NCI-H69 (cell line): ENCODE data around the gene GSTM4.
"Not testable (repeated sequence)": the region's sequence is repeated elsewhere in the genome, so short reads cannot be mapped to it uniquely, and the experiment has no call there.

Source experiments
- DNase-seq: peaks from one replicate; lab custom pipeline; 2025; lab: John Stamatoyannopoulos, UW

GSTM4 gene

GRCh38 chr1:109667452-109668122 is 11.7 kb downstream of the GSTM4 start, which contains the start of gene GSTM2:
GSTM2 (plus strand) TSS chr1:109668057; CDS start chr1:109668116, 59 bp downstream.
- DNase-seq: peak; percentile 85

DNA sequence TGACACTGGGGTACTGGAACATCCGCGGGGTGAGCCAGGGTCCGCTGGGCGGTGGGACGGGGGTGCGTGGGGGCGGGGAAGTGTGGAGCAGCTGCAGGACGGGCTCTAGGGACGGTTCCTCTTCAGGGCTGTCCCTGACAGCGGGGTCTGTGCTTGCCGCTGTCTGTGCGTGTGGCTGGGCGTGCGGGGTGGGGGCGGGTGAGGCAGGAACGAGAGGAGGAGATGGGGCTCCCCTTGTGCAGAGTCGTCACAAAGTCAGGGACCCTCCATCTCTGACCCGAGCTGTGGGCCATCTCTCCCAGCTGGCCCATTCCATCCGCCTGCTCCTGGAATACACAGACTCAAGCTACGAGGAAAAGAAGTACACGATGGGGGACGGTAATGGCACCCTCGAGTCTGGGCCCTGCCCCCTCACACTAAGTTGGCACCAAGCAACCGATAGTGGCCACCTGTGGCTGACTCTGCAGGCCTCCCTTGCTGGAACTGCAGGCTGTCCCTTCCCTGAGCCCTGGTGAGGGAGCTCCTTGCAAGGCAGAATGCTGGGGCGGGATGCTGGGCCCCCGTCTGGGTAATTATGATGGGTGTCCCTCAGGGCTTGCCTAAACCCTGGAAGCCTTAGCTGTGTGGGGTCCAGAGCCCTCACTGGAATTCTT is 12.3 kb downstream of the GSTM4 start:
- no peak for DNase-seq

DNA sequence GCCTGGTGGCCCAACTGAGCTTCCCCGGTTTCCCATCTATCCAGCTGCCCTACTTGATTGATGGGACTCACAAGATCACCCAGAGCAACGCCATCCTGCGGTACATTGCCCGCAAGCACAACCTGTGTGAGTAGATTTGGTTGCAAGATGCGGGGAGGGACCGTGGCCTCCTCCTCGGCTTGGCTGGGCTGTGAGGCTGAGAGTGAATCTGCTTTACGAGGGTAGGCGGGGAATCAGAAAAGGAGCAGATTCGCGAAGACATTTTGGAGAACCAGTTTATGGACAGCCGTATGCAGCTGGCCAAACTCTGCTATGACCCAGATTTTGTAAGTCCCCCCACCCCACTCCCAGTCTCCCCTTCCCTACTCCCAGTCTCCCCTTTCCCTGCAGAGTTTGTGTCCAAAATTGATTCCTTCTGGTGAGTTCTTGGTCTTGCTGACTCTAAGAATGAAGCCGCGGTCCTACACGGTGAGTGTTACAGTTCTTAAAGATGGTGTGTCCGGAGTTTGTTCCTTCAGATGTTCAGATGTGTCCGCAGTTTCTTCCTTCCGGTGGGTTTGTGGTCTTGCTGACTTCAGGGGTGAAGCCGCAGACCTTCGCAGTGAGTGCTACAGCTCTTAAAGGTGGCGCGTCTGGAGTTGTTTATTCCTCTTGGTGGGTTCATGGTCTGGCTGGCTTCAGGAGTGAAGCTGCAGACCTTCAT is 13.5 kb downstream of the GSTM4 start:
- DNase-seq: no peak

GRCh38 chr1:109669949-109670302 is 14.0 kb downstream of the GSTM4 start:
- DNase-seq: not testable (repeated sequence)

- DNase-seq: no peak
These were observed 15.2 kb downstream of the GSTM4 start for GRCh38 chr1:109671067-109671466.

GRCh38 chr1:109673861-109674260 is 18.0 kb downstream of the GSTM4 start:
- DNase-seq: not testable (repeated sequence)

- not testable (repeated sequence) for DNase-seq
These were observed 20.9 kb downstream of the GSTM4 start for GRCh38 chr1:109676683-109677381.

GRCh38 chr1:109677459-109677858 is 21.6 kb downstream of the GSTM4 start:
- no peak for DNase-seq

GRCh38 chr1:109678637-109679036 is 22.7 kb downstream of the GSTM4 start:
- not testable (repeated sequence) for DNase-seq

- DNase-seq: not testable (repeated sequence)
These were observed 28.9 kb downstream of the GSTM4 start for GRCh38 chr1:109684777-109685176.

DNA sequence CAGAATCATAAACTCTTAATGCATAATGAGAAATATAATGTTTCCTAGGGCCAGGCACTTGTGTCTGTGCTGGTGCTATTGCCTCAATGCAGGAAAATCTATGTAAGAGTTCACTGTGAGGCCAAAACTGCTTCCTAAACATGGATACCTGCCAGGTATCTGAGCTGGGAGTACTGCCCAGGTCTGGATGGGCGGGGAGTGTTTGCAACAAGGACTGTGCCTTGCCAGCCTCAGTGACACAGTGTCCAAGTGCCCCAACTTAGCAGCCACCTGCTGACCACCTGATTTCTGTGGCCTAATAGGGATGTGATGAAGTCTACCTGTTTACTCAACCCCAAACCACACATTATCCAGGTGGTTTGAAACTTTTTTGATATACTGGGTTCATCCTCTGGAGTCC is 29.5 kb downstream of the GSTM4 start:
- not testable (repeated sequence) for DNase-seq

GRCh38 chr1:109685890-109686289 is 30.0 kb downstream of the GSTM4 start:
- DNase-seq: not testable (repeated sequence)

GRCh38 chr1:109687109-109687508 is 31.2 kb downstream of the GSTM4 start:
- not testable (repeated sequence) for DNase-seq

DNA sequence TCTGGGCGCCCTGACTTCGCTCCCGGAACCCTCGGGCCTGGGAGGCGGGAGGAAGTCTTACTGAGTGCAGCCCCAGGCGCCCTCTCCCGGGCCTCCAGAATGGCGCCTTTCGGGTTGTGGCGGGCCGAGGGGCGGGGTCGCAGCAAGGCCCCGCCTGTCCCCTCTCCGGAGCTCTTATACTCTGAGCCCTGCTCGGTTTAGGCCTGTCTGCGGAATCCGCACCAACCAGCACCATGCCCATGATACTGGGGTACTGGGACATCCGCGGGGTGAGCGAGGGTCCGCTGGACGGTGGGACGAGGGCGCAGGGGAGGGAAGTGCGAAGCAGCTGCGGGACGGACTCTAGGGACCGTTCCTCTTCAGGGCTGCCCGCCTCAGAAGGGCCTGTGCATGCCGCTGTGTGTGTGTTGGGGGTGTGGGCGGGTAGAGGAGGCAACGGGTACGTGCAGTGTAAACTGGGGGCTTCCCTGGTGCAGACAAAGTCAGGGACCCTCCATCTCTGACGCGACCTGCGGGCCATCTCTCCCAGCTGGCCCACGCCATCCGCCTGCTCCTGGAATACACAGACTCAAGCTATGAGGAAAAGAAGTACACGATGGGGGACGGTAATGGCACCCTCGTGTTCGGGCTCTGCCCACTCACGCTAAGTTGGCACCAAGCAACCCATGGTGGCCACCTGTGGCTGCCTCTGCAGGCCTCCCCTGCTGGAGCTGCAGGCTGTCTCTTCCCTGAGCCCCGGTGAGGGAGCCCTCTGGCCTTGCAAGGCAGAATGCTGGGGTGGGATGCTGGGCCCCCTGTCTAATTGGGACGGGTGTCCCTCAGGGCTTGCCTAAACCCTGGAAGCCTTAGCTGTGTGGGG is 32.0 kb downstream of the GSTM4 start, which contains the start of gene GSTM1:
GSTM1 (plus strand) TSS at position 177 of the 859 bp plus-strand sequence; CDS start at position 234, 57 bp downstream.
- no peak for DNase-seq

DNA sequence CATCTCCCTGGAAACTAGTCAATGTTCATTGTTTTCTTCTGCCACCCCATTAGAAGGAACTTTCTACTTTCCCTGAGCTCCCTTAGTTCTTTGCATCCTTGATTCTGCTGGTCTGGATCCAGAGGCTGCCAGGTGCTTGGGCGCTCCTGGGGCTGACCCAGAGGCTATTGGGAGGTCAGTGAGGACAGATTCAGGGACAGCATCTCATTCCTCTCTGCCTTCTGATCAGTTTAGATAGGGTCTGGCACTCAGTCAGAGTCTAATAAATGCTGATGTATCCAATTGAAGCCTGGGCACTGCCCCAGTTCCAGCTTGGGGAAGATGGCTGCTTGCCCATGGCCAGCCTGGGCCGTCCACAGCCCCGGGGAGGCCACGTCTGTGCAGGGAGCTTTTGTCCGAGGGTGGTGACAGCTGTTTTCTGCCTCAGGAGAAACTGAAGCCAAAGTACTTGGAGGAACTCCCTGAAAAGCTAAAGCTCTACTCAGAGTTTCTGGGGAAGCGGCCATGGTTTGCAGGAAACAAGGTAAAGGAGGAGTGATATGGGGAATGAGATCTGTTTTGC is 34.0 kb downstream of the GSTM4 start:
- DNase-seq: no peak

DNA sequence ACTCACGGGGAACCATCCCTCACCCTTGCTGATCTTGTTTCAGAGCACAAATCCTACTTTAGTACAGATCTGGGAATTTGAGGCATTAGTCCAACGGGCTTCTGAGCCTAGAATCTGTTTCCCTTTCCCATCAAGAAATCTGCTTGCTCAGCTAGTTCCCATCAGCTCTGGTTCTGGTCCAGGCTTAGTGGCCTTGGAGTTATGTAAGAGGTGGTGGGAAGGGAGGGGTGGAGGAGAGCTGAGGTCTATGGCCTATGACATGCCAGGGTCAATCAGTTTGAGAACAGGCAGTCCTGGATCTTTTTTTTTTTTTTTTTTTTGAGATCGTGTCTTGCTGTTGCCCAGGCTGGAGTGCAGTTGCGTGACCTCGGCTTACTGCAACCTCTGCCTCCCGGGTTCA is 35.9 kb downstream of the GSTM4 start:
- no peak for DNase-seq

GRCh38 chr1:109694400-109694799 is 38.5 kb downstream of the GSTM4 start:
- not testable (repeated sequence) for DNase-seq

- not testable (repeated sequence) for DNase-seq
These were observed 39.2 kb downstream of the GSTM4 start for GRCh38 chr1:109695138-109695537.

GRCh38 chr1:109697066-109697465 is 41.2 kb downstream of the GSTM4 start:
- no peak for DNase-seq

DNA sequence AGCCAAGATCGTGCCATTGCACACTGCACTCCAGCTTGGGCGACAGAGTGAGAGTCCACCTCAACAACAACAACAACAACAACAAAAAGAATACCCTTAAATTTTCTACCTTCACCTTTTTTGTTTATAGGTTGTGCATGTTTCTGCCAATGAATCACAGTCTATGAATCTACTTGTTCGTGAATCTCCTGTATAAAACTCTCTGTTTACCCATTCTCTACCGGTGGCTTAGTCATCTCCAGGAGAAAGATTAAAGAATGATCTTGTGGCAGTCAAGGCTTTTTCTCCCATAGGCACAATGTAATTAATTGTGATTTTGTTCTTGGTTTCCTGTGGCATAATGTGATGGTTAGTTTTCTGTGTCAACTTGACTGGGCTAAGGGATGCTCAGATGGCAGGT is 42.0 kb downstream of the GSTM4 start:
- not testable (repeated sequence) for DNase-seq

DNA sequence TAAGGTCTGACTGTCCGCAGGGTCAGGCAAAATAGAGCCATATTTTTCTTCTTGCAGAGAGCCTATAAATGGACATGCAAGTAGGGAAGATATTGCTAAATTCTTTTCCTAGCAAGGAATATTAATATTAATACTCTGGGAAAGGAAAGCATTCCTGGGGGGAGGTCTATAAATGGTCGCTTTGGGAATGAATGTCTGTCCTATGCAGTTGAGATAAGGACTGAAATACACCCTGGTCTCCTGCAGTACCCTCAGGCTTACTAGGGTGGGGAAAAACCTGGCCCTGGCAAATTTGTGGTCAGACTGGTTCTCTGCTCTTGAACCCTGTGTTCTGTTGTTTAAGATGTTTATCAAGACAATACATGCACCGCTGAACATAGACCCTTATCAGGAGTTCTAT is 47.0 kb downstream of the GSTM4 start:
- not testable (repeated sequence) for DNase-seq
